Esophagus squamous epithelium (tissue), 4 donors: ENCODE data around the gene RIPOR2.

Experiments used
- POLR2A ChIP-seq, 4 donors: fragments of 450-650 bp; IDR thresholded peaks; one replicate each; pipeline ENCODE4 v1.6.1; 2017; ENCODE audit warnings: antibody characterized with exemption in 4 of 4, mild to moderate bottlenecking in 4 of 4, moderate library complexity in 3 of 4
- TF ChIP-seq, protein P1 (sequence below), 6 experiments: fragments of 450-650 bp in 4 of 6; fragments of 200-600 bp in 2 of 6; sonication (generic) in 2 of 6; IDR thresholded peaks; one replicate each; pipeline ENCODE4 v1.5.1; 2016 to 2019; ENCODE audit warnings: antibody characterized with exemption in 6 of 6, mild to moderate bottlenecking in 4 of 6, moderate library complexity in 4 of 6

DNA sequence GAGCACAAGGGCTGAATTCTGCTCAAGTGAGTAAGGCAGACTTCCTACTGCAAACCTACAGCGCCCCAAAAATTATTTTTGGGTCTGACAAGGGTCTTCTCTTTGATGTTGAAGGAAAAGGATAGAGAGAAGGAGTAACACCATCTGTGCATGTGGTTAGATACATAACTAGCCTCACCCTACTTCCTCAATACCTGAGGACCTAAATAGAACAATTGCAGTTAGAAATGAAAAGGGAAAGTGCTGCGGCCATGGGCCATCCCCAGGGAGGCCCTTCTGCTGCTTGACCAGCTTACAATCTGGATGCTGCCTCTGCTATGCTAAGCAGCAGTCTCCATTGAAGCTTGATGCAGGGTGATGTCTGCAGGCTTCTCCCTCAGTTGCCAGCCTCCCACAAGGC, 73.8 kb downstream of the RIPOR2 start:
- TF ChIP-seq, protein P1, sequence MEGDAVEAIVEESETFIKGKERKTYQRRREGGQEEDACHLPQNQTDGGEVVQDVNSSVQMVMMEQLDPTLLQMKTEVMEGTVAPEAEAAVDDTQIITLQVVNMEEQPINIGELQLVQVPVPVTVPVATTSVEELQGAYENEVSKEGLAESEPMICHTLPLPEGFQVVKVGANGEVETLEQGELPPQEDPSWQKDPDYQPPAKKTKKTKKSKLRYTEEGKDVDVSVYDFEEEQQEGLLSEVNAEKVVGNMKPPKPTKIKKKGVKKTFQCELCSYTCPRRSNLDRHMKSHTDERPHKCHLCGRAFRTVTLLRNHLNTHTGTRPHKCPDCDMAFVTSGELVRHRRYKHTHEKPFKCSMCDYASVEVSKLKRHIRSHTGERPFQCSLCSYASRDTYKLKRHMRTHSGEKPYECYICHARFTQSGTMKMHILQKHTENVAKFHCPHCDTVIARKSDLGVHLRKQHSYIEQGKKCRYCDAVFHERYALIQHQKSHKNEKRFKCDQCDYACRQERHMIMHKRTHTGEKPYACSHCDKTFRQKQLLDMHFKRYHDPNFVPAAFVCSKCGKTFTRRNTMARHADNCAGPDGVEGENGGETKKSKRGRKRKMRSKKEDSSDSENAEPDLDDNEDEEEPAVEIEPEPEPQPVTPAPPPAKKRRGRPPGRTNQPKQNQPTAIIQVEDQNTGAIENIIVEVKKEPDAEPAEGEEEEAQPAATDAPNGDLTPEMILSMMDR (IDR thresholded peaks at IDR 0.05) = no peak
- no peak for TF ChIP-seq POLR2A (IDR thresholded peaks at IDR 0.05)
